ENCODE results near the gene MOV10L1.
"Not testable (repeated sequence)": the region's sequence is repeated elsewhere in the genome, so short reads cannot be mapped to it uniquely, and the experiment has no call there.

The MOV10L1 gene

DNA sequence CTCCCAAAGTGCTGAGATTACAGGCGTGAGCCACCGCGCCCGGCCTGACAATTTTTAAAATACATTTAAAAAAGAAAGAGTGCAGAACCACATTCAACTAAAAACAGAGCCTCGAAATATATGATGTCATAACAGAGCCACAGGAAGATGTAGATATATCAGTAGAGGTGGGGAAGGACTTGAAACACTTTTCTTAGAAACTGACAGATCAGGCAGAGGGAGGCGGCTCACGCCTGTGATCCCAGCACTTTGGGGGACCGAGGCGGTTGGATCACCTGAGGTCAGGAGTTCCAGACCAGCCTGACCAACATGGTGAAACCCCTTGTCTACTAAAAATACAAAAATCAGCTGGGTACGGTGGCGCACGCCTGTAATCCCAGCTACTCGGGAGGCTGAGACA lies 11.6 kb upstream of the MOV10L1 start:
- DNase-seq (ENCODE audit: low read depth in 2 of 2): no peak

GRCh38 chr22:50078761-50079160 lies 11.0 kb upstream of the MOV10L1 start:
- no peak for DNase-seq (ENCODE audit: low read depth in 2 of 2)

DNA sequence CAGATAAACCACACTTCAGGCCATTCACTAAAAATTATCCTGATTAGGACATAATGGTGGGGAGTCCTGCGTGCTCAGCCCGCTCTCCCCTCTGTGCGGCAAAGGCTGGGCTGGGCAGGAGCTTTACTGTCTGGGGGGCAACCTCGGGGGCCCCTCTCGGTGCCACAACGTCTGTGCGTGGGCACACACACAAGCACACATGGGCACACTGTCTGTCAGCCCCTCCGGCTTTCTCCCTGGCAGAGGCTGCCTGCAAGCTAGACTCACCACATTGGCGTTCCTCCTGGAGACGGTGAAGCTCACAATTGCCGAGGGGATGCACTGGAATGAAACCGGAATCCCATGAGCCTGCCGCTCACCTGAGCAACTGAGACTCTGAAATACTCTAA lies 9.7 kb upstream of the MOV10L1 start:
- DNase-seq (ENCODE audit: low read depth in 2 of 2): no peak

DNA sequence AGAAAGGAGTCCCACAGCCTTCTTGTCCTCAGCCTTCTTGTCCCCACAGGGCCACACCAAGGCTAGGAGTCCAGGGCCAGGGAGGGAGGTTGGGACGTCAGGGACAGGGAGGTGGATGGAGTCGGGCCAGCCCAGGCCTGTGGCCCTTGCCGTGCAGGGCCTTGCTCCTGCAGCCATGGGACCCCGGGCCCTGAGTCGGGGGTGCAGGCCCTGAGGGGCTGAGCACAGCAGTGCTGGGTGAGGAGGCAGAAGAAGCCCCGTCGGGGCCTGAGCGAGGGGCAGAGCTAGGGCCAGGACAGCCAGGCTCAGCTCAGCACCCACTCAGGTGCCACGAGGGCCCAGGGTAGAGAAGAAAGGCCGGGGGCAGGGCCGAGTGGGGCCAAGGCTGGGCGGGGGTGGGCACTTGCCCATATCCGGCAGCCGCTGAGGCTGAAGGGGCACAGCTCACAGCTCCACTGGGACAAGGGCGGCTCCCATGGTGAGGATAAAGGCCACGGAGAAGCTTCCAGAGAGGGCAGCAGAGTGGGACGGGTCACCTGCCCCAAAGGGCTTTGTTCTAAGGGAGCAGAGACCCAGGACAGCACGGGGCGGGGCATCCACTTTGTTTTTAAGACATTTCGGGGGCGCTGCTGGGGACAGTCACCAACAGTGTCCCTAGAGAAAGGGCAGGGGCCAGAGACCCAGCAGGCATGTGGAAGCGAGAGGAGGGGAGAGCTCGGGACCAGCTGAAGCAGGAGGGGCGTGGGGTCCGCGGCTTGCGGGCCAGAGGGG lies 8.2 kb upstream of the MOV10L1 start:
- DNase-seq (ENCODE audit: low read depth in 2 of 2): no peak

GRCh38 chr22:50082197-50082715 lies 7.5 kb upstream of the MOV10L1 start:
- no peak for DNase-seq (ENCODE audit: low read depth in 2 of 2)

DNA sequence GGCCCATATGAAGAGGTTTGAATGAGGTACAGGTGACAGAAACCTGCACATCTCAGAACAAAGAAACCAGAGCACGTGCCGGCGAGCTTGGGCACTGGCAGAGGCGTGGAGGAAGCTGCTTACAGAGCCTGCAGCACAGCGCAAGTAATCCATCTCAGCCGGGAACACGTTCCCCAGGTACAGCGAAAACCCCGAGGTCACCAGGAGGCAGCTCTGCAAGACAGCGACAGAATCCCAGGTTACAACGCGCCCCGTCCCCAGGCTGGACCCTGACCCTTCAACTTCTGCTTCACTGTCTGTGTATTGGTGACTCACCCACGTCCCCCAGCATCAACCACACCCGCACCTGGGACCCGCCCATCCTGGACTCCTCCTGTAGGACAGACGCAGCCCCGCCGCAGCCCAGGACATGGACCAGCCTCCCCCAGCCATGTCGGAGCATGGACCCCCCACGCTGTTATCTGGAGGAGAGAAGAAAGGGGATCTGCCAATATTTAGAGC lies 6.8 kb upstream of the MOV10L1 start:
- no peak for DNase-seq (ENCODE audit: low read depth in 2 of 2)

DNA sequence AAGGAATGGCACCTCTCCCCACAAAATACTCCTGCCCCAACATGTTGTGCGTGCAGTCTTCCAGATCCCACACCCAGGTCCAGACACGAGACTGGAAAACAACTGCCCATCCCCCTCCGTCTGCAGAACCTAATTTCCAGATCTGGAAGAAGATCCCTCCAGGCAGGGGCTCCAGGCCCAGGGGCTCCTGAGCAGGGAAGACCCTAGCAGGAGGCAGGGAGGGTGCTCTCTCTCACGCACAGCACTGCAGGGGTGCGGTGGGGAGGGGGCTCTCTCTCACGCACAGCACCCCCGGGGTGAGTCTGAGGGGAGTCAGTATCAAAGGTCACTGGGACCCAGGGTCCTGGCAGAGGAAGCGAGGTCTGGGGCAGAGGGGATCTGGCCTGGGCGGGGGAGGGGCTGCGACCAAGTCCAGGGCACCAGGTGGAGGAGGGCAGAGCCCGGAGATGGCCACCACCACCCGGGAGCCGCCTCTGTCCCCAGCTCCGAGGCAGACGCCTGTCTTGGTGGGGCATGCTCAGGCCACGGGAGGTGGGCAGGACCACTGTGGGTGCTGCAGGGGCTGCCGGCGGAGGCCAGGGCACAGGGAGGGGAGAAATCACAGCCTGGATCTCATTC lies 6.2 kb upstream of the MOV10L1 start:
- DNase-seq (ENCODE audit: low read depth in 2 of 2): no peak

DNA sequence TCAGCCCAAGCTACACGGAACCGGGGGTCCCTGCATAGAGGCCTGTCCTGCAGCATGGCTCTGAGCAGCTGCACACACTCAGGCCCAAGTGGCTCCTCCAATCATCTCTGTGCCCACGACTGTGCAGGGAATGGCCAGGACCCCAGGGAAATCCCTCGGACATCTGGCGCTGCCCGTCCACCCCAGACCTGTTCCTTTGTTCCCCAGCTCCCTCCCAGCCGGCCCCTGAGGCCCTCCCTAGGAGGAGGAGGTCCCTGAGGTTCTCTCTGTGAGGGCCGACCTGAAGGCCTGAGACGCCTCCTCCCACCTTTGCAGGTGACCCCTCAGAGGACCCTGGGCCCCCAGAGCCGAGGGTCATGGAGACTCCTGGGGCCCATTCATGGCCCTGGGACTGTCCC lies 5.7 kb upstream of the MOV10L1 start:
- DNase-seq (ENCODE audit: low read depth in 2 of 2): no peak

DNA sequence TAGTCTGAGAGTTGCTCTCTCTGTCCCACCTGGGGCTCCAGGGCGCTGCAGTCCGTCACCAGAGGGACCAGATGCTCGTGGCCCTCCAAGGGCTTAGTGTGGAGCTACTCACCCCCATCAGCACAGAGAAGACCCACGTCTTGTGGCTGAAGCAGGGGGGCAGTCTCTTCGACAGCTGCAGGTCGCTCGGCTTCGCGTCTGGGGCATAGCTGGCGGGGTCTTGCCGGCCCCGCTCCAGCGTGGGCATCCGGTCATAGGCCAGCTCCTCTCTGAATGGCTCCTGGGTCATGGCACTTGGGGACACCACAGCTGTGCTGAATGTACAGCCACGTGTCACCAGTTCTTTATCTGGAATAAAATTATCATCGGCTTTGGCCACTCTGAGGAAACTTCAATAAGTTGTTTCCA lies 5.2 kb upstream of the MOV10L1 start:
- no peak for DNase-seq (ENCODE audit: low read depth in 2 of 2)

DNA sequence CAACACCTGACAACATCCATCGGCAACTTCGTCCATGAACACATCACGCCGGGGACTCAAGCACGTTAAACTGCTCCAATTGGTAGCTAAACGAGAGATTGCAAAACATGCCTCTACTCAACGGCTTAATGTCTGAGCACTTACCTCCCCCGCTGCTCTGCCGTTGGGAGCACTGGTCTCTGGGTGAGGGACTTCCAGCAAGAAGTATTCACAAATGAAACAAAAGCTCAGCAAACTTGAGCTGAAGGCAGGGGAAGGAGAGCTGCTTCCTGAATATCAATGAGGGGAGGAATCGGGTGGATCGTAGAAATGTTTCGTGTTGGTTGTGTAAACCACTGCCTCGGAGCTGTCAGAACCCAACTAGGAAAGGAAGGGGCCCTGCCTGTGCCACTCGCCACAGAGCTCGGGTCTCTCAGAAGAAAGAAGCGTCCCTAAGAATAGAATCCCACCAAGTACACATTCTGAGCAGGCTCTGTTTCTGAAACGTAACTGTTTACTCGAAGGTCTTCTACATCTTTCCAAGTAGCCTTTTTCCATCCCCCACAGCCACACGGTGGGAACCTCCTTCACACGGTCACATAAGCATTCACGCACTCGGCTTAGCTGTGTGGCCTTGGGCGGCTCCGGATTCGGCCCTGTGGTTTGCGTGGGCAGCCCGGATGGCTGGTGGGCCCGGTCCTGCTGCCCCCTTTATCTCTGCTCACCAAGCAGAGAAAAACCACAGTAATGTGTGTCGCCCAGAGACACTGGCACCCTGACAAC lies 4.4 kb upstream of the MOV10L1 start, which contains the start of gene MLC1:
Gene MLC1 (minus strand): TSS at position 216 of the 762 bp plus-strand sequence. CDS start 524 bp downstream, outside the sequence.
- peak in 1 of 2 donors; percentile 3 for DNase-seq (ENCODE audit: low read depth in 2 of 2)

- no peak for DNase-seq (ENCODE audit: low read depth in 2 of 2)
Measured at GRCh38 chr22:50086526-50086925, 3.3 kb upstream of the MOV10L1 start.

DNA sequence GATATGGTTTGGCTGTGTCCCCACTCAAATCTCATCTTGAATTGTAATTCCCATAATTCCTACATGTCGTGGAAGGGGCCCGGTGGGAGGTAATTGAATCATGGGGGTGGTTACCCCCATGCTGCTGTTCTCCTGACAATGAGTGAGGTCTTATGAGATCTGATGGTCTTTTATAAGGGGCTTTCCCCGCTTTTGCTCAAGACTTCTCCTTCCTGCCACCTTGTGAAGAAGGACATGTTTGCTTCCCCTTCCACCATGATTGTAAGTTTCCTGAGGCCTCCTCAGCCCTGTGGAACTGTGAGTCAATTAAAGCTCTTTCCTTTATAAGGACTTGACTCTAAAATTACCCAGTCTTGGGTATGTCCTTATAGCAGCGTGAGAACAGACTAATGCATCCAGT lies 2.8 kb upstream of the MOV10L1 start:
- DNase-seq (ENCODE audit: low read depth in 2 of 2): not testable (repeated sequence)

- no peak for DNase-seq (ENCODE audit: low read depth in 2 of 2)
Measured at GRCh38 chr22:50087646-50088045, 2.2 kb upstream of the MOV10L1 start.

GRCh38 chr22:50088096-50088495 lies 1.7 kb upstream of the MOV10L1 start:
- no peak for DNase-seq (ENCODE audit: low read depth in 2 of 2)

GRCh38 chr22:50089231-50089630 lies 575 bp upstream of the MOV10L1 start:
- no peak for DNase-seq (ENCODE audit: low read depth in 2 of 2)

DNA sequence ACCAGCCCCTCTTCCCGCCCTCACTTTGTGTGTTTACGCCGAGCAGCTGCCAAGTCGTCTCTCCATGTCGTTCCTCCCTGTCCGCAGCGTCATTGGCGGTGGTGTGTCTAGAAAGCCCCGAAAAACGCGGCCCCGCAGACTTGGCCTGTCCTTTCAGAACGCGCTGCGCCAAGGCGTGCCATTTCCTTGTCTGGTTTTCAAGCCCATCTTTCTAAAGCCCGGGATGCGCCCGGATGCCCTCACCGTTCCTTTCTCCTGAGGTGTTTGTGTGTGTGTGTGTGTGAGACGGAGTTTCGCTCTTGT lies 557 bp downstream of the MOV10L1 start:
- DNase-seq (ENCODE audit: low read depth in 2 of 2): no peak

GRCh38 chr22:50091092-50091768 lies 1.4 kb downstream of the MOV10L1 start:
- DNase-seq (ENCODE audit: low read depth in 2 of 2): no peak

DNA sequence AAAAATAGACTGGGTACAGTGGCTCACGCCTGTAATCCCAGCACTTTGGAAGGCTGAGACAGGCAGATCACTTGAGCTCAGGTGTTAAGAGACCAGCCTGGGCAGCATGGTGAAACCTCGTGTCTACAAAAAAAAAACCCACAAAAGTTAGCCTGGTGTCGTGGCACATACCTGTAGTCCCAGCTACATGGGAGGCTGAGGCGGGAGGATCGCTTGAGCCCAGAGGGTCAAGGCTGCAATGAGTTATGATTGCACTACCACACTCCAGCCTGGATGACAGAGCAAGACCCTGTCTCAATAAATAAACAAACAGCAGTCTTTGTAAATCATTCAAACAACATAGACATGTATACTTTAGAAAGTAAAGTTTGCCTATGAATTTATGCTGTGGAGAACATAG lies 2.5 kb downstream of the MOV10L1 start:
- DNase-seq (ENCODE audit: low read depth in 2 of 2): no peak

DNA sequence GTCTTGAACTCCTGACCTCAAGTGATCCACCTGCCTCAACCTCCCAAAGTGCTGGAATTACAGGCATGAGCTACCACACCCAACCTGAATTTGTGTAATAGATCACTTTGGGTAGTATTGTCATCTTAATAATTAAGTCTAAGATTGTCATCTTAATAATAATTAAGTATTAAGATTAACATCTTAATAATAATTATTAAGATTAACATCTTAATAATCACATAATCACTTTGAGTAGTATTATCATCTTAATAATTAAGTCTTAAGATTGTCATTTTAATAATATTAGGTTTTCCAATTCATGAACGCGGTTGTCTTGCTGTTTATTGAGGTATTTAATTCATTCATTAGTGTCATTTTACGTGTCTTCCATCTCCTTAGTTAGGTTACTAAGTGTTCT lies 8.2 kb downstream of the MOV10L1 start:
- no peak for DNase-seq (ENCODE audit: low read depth in 2 of 2)

DNA sequence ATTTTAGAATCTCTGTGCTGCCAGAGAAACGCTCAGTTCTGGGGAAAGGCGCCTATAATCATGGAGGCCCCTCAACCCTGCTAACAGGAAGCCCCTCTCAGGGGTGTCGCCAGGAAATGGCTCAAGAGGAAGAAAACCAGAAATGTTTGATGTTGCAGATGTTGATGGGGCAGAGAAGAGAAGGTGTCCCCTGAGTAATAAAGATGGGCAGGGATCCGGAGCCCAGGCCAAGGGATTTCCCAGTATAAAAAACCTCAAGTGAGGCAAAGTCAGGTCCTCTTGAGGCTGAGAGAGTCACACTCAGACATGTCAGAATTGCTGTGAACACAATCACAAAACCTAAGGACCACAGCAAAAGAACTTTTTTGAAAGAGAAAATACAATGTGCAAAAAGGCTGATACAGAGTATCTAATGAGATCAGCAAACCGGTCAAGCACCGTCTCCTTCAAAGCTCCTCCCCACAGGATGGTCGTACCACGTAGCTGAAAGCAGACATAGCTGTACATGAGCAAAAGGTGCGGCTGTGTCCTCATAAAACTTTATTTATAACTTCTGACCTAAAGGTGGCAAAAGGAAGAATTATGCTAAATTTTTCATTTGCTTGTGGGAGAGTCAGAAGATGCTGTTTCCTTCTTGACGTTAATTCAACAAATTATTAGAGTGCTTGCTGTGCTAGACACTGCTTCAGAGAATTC lies 12.2 kb downstream of the MOV10L1 start:
- DNase-seq (ENCODE audit: low read depth in 2 of 2): no peak

DNA sequence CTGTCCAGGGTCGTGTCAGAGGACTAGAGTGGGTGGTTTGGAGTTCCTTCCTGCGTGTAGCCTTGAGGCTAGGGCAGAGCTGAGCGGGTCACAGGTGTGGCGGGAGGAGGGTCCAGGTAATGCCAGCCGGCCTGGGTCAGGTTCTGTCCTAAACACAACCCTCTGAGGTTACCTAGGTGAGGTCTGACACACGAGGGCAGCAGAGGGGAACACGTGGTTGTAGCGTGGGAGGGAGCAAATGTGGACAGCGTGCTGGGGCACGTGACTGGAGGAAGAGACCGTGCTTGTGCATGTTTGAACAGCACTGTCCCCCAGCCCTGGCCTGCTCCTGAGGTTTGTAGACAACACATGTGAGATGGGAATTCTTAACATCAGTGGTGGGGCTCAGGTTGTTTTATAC lies 13.1 kb downstream of the MOV10L1 start:
- no peak for DNase-seq (ENCODE audit: low read depth in 2 of 2)

All from activated CD8-positive, alpha-beta memory T cell treated with anti-CD3 and anti-CD28 coated beads for 4 hours (primary cell).